Measurements from ENCODE around the gene HOXC12. TPM values are rescaled to one million over a fixed set of nuclear protein-coding genes. Genes with fewer than 3 reads are reported as not detected.
A peak's percentile ranks its signal among the peaks of the same experiment; 100 is the strongest.

HOXC12 gene
- total and polyA plus RNA-seq, 2 donors (not counting 1 experiment from before 2014, with no cell fraction given) = not detected

GRCh38 chr12:53983950-53984572, 29.4 kb downstream of the HOXC12 start:
- Histone ChIP-seq H3K36me3 (replicated peaks in 1 of 2; ENCODE audit: control extremely low read depth in 1 of 2, control insufficient read depth in 1 of 2, extremely low read depth in 1 of 2, insufficient read depth in 2 of 2, low read length in 1 of 2) (no peaks in the 10 kb centered on the region), H3K9me3 (ENCODE audit: control extremely low read depth in 1 of 3, control insufficient read depth in 2 of 3, insufficient read depth in 1 of 3, low read length in 2 of 3) (peaks cover 0 to 79% (median 12%) of the 10 kb centered on the region in 3 donors), H3K4me1 (ENCODE audit: control insufficient read depth in 2 of 2, insufficient read depth in 2 of 2, low read length in 2 of 2) (peaks cover 27 to 39% of the 10 kb centered on the region in 2 donors), H2AFZ (ENCODE audit: insufficient read depth, low read depth, low read length, poor library complexity, severe bottlenecking) (no peak overlapping the region), H3K27me3 (replicated peaks in 1 of 4; ENCODE audit: control extremely low read depth in 1 of 4, control insufficient read depth in 3 of 4, insufficient read depth in 4 of 4, low read length in 3 of 4) (peaks cover 0 to 97% (median 93%) of the 10 kb centered on the region in 4 experiments), H4K20me1 (ENCODE audit: control insufficient read depth, insufficient read depth, low read length, poor library complexity, severe bottlenecking) (no peaks in the 10 kb centered on the region), H3K27ac (ENCODE audit: low read length in 2 of 2) (no peak overlapping the region), H3K4me3 (ENCODE audit: control extremely low read depth in 1 of 5, extremely low read depth in 1 of 5, insufficient read depth in 1 of 5, low read depth in 2 of 5, low read length in 4 of 5) (no peak overlapping the region), H3K4me2 (replicated peaks; ENCODE audit: low read depth, low read length, poor library complexity, severe bottlenecking) (peak overlapping the region; percentile 1), H3K79me2 (ENCODE audit: control insufficient read depth, insufficient read depth, low read length) (no peaks in the 10 kb centered on the region), H3K9ac (ENCODE audit: low read length) (no peak overlapping the region)
- H3K9me3 Mint-ChIP-seq (ENCODE audit: insufficient read depth) = no peaks in the 10 kb centered on the region
- DNase-seq (no peak), ATAC-seq (ENCODE audit: low read depth) (no peak)
- intact Hi-C loops (cut with micrococcal nuclease) = no loop called here
- no peak overlapping the region for H3K4me3 Mint-ChIP-seq
- peak overlapping the region; percentile 32 for H3K27ac Mint-ChIP-seq
- 8% methylated on average over 27 of the region's 30 CpGs for WGBS (ENCODE audit: insufficient coverage)
- peaks cover 87% of the 10 kb centered on the region for H3K27me3 Mint-ChIP-seq
- ChIA-PET CTCF (interaction anchor here (1.0 kb wide), 2 partner anchors 15 to 224 kb away, joined by 3 read pairs; no protein-coding TSS in a partner anchor), POLR2A (interaction anchor here (0.8 kb wide), 1 partner anchor 257 kb away, joined by 3 read pairs; no protein-coding TSS in a partner anchor)
- H3K4me1 Mint-ChIP-seq = peaks cover 15% of the 10 kb centered on the region
- no peak for TF ChIP-seq CTCF (IDR thresholded peaks at IDR 0.05)
- no peak for TF ChIP-seq EZH2 (IDR thresholded peaks at IDR 0.05; ENCODE audit: borderline replicate concordance, insufficient read depth, low read depth, low read length, poor library complexity, severe bottlenecking)
